Measurements from ENCODE around the gene BRI3.

DNA sequence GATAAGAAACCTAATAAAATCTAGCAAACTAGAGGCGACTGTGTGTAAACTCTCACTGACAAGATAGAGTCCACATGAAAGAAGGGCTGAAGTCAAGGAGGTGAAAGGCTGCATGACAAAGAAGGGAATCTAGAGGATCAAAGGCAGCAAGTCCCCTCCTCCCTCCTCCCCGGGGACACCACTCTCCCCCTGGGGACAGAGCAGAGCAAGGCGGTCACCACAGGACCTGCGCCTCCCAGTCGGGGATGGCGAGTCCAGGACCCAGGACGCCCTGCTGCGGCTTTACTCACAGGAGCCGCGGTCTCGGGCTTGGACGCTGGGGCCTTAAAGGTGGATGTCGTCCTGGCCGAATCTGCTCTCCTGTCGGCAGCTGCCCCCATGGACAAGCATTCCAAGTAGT, 22.4 kb downstream of the BRI3 start:
- TF ChIP-seq, protein P1, sequence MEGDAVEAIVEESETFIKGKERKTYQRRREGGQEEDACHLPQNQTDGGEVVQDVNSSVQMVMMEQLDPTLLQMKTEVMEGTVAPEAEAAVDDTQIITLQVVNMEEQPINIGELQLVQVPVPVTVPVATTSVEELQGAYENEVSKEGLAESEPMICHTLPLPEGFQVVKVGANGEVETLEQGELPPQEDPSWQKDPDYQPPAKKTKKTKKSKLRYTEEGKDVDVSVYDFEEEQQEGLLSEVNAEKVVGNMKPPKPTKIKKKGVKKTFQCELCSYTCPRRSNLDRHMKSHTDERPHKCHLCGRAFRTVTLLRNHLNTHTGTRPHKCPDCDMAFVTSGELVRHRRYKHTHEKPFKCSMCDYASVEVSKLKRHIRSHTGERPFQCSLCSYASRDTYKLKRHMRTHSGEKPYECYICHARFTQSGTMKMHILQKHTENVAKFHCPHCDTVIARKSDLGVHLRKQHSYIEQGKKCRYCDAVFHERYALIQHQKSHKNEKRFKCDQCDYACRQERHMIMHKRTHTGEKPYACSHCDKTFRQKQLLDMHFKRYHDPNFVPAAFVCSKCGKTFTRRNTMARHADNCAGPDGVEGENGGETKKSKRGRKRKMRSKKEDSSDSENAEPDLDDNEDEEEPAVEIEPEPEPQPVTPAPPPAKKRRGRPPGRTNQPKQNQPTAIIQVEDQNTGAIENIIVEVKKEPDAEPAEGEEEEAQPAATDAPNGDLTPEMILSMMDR (IDR thresholded peaks at IDR 0.05): no peak
- TF ChIP-seq POLR2A (IDR thresholded peaks at IDR 0.05): no peak
